ENCODE data around the gene SH3TC1.
A peak's percentile ranks its signal among the peaks of the same experiment; 100 is the strongest.

Gene SH3TC1

DNA sequence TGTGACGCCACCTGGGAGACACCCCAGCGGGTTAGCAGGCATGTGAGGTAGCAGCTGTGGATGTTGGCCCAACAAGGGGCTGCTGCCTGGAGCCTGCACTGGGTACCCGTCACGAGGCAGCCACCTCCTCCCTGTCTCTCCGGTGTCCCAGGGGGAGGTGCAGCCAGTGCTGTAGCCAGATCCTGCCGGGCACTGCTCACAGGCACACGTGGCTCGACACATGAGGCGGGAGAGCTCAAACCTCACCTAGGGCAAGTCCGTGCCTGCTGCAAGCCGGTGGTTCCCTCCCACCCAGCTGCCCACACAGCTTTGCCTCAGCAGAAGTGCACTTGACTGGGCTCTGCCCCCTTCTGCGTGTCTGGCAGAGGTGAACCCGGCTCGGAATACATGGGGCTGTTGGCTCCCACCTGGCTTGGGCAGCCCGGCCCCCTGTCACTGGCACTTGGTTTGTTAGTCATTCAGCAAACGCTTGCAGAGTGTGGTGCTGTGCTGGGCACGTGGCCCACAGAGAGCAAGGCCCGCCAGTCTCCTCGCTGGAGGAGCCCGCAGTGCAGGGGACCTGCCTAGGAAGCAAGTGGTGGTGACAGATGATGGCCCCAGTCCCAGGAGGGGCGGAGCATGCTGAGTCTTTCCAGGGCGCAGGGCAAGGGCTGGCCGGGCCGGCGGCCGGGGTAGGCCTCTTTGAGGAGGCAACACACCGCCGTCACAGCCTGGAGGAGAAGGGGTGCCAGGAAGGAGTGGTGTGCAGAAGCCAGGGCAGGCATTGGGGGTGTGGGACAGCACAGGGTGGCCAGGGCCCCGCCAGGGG, 10.1 kb upstream of the SH3TC1 start:
- DNase-seq (ENCODE audit: low spot score in 2 of 2) (no peak), ATAC-seq (replicated peaks; ENCODE audit: extremely low read depth, poor library complexity, severe bottlenecking) (no peak)
- H3K27ac Mint-ChIP-seq (ENCODE audit: low read depth) = no peak overlapping the region
- H3K4me1 Mint-ChIP-seq = peaks cover 9% of the 10 kb centered on the region
- no peak overlapping the region for H3K4me3 Mint-ChIP-seq
- H3K27me3 Mint-ChIP-seq = peaks cover 21% of the 10 kb centered on the region
- no peaks in the 10 kb centered on the region for H3K9me3 Mint-ChIP-seq
- H3K36me3 Mint-ChIP-seq (ENCODE audit: insufficient read depth) = peaks cover 1% of the 10 kb centered on the region

DNA sequence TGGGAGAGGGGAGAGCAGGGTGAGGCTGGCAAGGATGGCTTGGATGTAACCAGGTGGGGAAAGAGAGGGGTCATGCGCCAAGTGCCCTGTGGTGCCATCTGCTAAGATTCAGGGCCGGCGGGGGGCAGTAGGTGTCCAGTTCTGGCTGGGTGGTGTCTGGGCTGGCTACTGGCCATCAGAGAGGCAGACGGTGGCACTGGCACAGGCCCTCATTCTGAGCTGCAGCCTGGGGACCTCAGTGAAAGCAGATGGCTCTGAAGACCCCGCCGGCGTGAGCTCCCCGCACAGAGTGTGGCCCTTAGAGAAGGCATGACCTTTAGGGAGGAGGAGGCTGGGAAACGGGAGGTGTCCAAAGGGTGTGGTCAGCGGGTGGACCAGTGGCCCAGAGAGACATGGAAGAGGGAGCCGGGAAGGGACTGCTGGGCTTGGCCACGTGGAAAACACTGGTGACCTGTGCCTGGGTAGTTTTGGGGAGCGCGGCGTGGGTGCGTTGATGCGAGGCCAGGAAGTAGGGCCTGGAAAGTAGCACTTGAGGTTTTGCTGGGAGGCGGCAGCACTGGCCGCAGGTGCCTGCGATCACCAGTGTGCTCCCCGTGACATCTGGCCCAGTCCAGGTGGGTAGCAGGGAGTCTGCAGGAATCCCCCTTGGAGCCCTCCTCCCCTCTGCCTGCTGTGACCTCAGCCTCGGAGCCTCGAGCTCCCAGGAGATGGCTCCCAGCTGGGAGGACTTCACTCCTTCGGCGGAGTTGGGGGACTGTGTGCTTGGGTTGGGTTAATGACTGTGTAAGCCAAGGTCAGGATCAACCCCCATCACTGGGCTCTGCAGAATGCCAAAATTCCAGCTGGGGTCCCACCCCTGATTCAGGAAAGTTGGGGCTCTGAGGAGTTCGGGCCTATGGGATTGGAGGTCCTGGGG, 9.3 kb upstream of the SH3TC1 start:
- no peak overlapping the region for H3K4me3 Mint-ChIP-seq
- peaks cover 9% of the 10 kb centered on the region for H3K4me1 Mint-ChIP-seq
- DNase-seq (ENCODE audit: low spot score in 2 of 2) = no peak
- no peaks in the 10 kb centered on the region for H3K9me3 Mint-ChIP-seq
- H3K36me3 Mint-ChIP-seq (ENCODE audit: insufficient read depth) = peaks cover 1% of the 10 kb centered on the region
- ATAC-seq (replicated peaks; ENCODE audit: extremely low read depth, poor library complexity, severe bottlenecking) = no peak
- H3K27me3 Mint-ChIP-seq = peaks cover 21% of the 10 kb centered on the region
- H3K27ac Mint-ChIP-seq (ENCODE audit: low read depth) = no peak overlapping the region

GRCh38 chr4:8191136-8191747, 7.8 kb upstream of the SH3TC1 start:
- Mint-ChIP-seq H3K4me3 (no peak overlapping the region), H3K27me3 (peaks cover 21% of the 10 kb centered on the region), H3K27ac (ENCODE audit: low read depth) (no peak overlapping the region), H3K36me3 (ENCODE audit: insufficient read depth) (peaks cover 2% of the 10 kb centered on the region), H3K4me1 (peaks cover 9% of the 10 kb centered on the region), H3K9me3 (no peaks in the 10 kb centered on the region)
- ATAC-seq (replicated peaks; ENCODE audit: extremely low read depth, poor library complexity, severe bottlenecking) = no peak
- no peak for DNase-seq (ENCODE audit: low spot score in 2 of 2)

GRCh38 chr4:8192748-8193738, 6.0 kb upstream of the SH3TC1 start:
- Mint-ChIP-seq H3K4me3 (no peak overlapping the region), H3K27ac (ENCODE audit: low read depth) (no peak overlapping the region), H3K36me3 (ENCODE audit: insufficient read depth) (peaks cover 2% of the 10 kb centered on the region), H3K27me3 (peaks cover 4% of the 10 kb centered on the region), H3K4me1 (peaks cover 15% of the 10 kb centered on the region), H3K9me3 (no peaks in the 10 kb centered on the region)
- peak; percentile 86 for ATAC-seq (replicated peaks; ENCODE audit: extremely low read depth, poor library complexity, severe bottlenecking)
- DNase-seq (ENCODE audit: low spot score in 2 of 2) = peak in 1 of 2 donors; percentile 33

- Mint-ChIP-seq H3K27ac (ENCODE audit: low read depth) (no peak overlapping the region), H3K27me3 (no peaks in the 10 kb centered on the region), H3K36me3 (ENCODE audit: insufficient read depth) (peaks cover 4% of the 10 kb centered on the region), H3K4me1 (peaks cover 25% of the 10 kb centered on the region), H3K4me3 (no peak overlapping the region), H3K9me3 (no peaks in the 10 kb centered on the region)
- ATAC-seq (replicated peaks; ENCODE audit: extremely low read depth, poor library complexity, severe bottlenecking) = no peak
- DNase-seq (ENCODE audit: low spot score in 2 of 2) = no peak
Measured at GRCh38 chr4:8194306-8195242, 4.5 kb upstream of the SH3TC1 start.

DNA sequence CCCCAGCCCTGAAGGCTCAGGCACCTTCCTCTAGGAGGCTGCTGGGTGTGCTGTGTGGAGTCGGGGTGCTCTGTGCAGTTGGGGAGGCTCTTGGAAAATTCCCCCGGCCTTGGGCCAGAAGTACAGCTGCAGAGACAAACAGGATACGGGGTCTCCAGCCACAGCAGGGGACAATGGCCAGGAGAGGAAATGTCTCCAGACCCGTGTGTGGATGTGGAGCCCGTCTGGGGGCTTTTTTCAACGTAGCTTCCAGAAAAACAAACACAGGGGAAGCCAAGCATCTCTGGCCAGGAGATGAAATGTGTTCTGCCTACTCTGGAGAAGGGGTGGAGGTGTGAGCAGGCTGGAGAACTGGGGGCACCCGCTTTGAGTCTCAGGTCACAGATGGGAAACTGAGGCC, 3.7 kb upstream of the SH3TC1 start:
- Mint-ChIP-seq H3K9me3 (no peaks in the 10 kb centered on the region), H3K4me3 (no peak overlapping the region), H3K4me1 (peaks cover 28% of the 10 kb centered on the region), H3K27ac (ENCODE audit: low read depth) (no peak overlapping the region), H3K36me3 (ENCODE audit: insufficient read depth) (peaks cover 7% of the 10 kb centered on the region), H3K27me3 (no peaks in the 10 kb centered on the region)
- ATAC-seq (replicated peaks; ENCODE audit: extremely low read depth, poor library complexity, severe bottlenecking) (no peak), DNase-seq (ENCODE audit: low spot score in 2 of 2) (no peak)

- Mint-ChIP-seq H3K27me3 (no peaks in the 10 kb centered on the region), H3K36me3 (ENCODE audit: insufficient read depth) (peaks cover 8% of the 10 kb centered on the region), H3K4me3 (no peak overlapping the region), H3K9me3 (no peaks in the 10 kb centered on the region), H3K4me1 (peaks cover 32% of the 10 kb centered on the region), H3K27ac (ENCODE audit: low read depth) (no peak overlapping the region)
- DNase-seq (ENCODE audit: low spot score in 2 of 2) = no peak
- no peak for ATAC-seq (replicated peaks; ENCODE audit: extremely low read depth, poor library complexity, severe bottlenecking)
Measured at GRCh38 chr4:8195841-8196458, 3.1 kb upstream of the SH3TC1 start.

GRCh38 chr4:8197521-8197920, 1.6 kb upstream of the SH3TC1 start:
- Mint-ChIP-seq H3K27me3 (no peaks in the 10 kb centered on the region), H3K36me3 (ENCODE audit: insufficient read depth) (peaks cover 10% of the 10 kb centered on the region), H3K9me3 (no peaks in the 10 kb centered on the region), H3K4me1 (peaks cover 45% of the 10 kb centered on the region), H3K27ac (ENCODE audit: low read depth) (no peak overlapping the region), H3K4me3 (peak overlapping the region; percentile 87)
- ATAC-seq (replicated peaks; ENCODE audit: extremely low read depth, poor library complexity, severe bottlenecking) (no peak), DNase-seq (ENCODE audit: low spot score in 2 of 2) (no peak)

- no peak for DNase-seq (ENCODE audit: low spot score in 2 of 2)
- Mint-ChIP-seq H3K4me3 (peak overlapping the region; percentile 87), H3K27me3 (no peaks in the 10 kb centered on the region), H3K4me1 (peaks cover 46% of the 10 kb centered on the region), H3K27ac (ENCODE audit: low read depth) (peak overlapping the region; percentile 94), H3K36me3 (ENCODE audit: insufficient read depth) (peaks cover 9% of the 10 kb centered on the region), H3K9me3 (no peaks in the 10 kb centered on the region)
- no peak for ATAC-seq (replicated peaks; ENCODE audit: extremely low read depth, poor library complexity, severe bottlenecking)
Measured at GRCh38 chr4:8198206-8198905, 734 bp upstream of the SH3TC1 start.

DNA sequence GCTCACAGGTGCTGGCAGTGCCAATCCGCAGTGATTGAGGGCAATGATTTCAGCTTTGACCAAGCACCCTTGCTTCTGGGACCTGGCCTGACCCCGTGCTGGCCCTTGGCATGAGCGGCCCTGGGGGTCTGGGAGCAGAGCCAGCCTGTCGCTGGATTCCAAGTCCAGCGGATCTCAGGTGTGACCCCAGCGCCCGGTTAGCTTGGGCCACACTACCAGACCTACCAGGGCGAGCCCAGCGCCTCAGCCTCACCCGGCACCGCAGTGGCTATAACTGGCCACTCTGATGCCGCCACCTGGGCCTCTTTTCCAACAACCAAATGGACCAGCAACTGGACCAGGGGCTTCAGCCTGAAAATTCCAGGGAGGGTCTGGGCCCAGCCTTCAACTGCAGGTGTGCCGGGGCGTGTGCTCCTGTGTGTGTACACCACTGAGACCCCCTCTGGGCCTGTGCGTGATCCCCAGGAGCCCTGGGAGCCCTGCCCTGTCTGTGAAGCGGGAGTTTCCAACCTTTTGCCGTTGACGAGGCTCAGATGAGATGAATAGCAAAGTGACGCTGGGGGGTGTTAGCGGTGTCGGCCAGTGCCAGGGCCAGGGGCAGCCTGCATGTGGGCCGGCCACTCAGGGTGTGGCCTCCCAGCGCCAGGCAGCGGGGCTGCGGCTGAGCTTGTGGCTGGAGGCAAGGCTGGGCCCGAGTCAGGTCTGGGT, 658 bp downstream of the SH3TC1 start:
- peaks cover 12% of the 10 kb centered on the region for H3K36me3 Mint-ChIP-seq (ENCODE audit: insufficient read depth)
- peak in 1 of 2 donors; percentile 31 for DNase-seq (ENCODE audit: low spot score in 2 of 2)
- H3K4me3 Mint-ChIP-seq = peak overlapping the region; percentile 87
- no peaks in the 10 kb centered on the region for H3K9me3 Mint-ChIP-seq
- ATAC-seq (replicated peaks; ENCODE audit: extremely low read depth, poor library complexity, severe bottlenecking) = peak; percentile 30
- no peaks in the 10 kb centered on the region for H3K27me3 Mint-ChIP-seq
- H3K27ac Mint-ChIP-seq (ENCODE audit: low read depth) = peak overlapping the region; percentile 94
- H3K4me1 Mint-ChIP-seq = peaks cover 48% of the 10 kb centered on the region
